GM12873 (cell line): ENCODE measurements around the gene CEP112.

ENCODE experiments used
- CTCF ChIP-seq: IDR thresholded peaks from 2 replicates; pipeline ENCODE4 v1.5.1; 2012; ENCODE audit warnings: low read depth, mild to moderate bottlenecking, moderate library complexity, low read length, control low read depth; ENCODE audit not compliant: insufficient read depth; ENCODE audit errors: missing control alignments

The CEP112 gene

GRCh38 chr17:65727832-65728231 lies 464.1 kb downstream of the CEP112 start:
- no peak for TF ChIP-seq CTCF

GRCh38 chr17:65727246-65727645 lies 464.7 kb downstream of the CEP112 start:
- TF ChIP-seq CTCF = no peak

GRCh38 chr17:65723431-65724151 lies 468.3 kb downstream of the CEP112 start:
- no peak for TF ChIP-seq CTCF

- TF ChIP-seq CTCF = no peak
These were observed 473.3 kb downstream of the CEP112 start for GRCh38 chr17:65718601-65719000.

GRCh38 chr17:65712383-65713267 lies 479.3 kb downstream of the CEP112 start:
- TF ChIP-seq CTCF = no peak

GRCh38 chr17:65711671-65712276 lies 480.2 kb downstream of the CEP112 start:
- no peak for TF ChIP-seq CTCF

- TF ChIP-seq CTCF = no peak
These were observed 484.2 kb downstream of the CEP112 start for GRCh38 chr17:65707780-65708179.
